ENCODE results near the gene PHPT1.
"Not testable (repeated sequence)": the region's sequence is repeated elsewhere in the genome, so short reads cannot be mapped to it uniquely, and the experiment has no call there.

The PHPT1 gene

DNA sequence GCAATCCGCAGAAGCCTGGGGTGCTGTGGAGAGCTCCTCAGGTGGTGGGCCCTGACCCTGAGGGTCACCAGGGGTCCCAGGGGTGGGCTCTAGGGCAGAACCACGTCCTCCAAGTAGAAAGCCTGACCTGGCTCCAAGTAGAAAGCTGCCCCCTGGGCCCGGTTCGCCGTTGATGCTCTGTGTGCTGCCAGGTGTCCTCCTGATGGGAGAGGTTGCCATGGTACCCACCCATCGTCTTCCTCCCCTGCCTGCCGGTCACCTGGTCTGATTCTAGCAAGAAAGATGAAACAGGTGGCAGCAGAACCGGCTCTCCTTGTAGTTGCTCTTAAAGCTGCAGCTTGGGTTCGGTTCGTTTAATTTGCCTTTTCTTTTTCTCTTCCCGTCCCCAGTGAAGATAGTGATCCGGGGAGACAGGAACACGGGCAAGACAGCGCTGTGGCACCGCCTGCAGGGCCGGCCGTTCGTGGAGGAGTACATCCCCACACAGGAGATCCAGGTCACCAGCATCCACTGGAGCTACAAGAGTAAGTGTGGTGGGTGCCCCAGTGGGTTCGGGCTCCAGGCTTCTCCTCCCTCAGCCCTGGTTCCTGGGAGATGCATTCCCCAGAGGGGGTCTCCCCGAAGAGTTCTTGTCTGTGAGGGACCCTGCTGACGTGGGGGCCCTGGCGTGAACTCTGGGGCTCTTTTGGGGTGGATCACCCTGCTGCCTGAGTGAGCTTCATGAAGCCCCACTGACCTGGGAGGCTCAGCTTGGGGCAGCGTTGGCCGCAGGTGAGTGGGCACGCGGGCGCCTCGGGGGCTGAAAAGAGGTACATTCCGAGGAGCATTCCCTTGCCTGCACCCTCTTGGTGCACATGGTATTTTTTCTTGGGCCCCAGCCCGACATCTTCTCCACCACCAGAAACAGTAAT, 25.8 kb upstream of the PHPT1 start:
- DNase-seq, result no peak

DNA sequence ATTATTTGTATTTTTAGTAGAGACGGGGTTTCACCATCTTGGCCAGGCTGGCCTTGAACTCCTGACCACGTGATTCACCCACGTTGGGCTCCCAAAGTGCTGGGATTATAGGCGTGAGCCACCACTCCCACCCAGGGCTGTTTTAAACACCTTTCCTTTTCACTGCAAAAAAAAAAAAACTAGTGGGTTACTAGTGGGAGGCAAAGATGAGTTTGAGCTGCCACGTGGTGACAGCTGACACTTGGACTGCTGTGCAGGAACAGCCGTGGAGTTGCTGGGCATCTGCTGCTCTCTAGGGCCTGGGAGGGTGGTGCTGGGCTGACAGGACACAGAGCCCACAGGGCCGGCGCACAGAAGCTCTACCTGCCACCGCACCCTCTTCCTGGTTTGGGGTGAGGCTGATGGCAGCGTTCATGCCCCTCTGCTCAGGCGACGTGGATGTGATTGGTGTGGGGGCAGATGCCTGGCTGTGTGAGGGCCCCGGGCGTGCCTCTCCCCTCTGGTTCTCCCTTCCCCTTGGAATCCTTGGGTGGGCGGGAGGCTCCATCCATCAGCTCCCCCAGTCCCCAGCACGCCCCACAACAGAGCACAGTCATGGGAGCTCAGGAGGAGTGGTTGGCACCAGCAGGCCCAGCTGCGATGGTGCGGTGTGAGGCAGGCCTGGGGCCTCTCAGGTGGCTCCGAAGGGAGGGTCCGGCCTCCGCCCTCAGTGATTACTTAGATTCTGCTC, 24.5 kb upstream of the PHPT1 start:
- no peak for DNase-seq

DNA sequence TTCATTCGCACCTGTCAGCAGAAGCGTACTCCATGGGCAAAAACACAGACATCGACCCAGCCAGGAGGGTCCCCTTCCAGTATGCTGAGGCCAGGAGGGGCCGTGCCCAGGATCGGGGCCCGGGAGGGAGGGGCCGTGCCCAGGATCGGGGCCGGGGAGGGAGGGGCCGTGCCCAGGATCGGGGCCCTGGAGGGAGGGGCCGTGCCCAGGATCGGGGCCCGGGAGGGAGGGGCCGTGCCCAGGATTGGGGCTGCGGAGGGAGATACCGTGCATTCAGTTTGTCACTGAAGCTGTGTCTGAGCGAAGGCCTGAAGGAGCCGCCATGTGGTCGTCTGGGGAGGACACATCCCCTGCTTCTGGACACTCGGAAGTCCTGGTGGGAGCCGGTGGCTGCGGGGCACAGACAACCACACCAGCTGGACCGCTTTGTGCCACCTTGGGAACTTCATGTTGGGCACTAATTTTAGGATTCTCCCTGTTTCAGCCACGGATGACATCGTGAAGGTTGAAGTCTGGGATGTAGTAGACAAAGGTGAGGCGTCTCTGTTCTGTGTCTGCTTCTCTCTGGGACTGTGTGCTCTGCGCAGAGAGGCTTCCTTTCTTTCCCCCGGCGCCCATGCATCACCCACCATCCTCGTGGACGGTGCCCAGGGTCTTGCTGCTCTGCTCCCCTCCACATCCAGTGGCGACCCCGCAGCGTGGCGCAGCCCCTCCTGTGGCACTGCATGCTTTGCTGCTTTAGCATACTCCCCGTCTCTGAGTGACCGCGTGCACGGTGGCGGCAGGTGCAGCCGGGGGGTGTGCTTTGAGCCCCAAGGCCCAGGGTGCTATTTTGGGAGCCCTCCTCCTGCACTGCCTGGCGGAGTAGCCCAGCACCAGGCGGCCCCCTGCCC, 23.7 kb upstream of the PHPT1 start:
- no peak for DNase-seq

DNA sequence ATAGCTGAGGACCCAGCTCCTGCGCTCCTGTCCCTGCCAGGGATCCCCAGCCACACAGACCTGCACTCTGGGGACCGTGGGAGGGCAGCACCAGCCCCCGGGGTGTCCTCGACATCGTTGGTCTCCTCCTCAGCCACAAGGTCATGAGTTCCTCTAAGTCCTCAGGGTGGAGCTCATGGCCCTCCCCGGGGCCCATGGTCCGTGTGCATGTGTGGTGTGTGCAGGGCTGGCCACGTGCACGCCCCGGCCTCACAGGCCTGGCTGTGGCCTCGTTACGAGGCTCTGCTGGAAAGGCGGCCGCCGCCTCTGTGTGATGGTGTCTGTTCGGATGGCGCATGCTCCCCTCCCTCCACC, 23.0 kb upstream of the PHPT1 start:
- DNase-seq, result no peak

DNA sequence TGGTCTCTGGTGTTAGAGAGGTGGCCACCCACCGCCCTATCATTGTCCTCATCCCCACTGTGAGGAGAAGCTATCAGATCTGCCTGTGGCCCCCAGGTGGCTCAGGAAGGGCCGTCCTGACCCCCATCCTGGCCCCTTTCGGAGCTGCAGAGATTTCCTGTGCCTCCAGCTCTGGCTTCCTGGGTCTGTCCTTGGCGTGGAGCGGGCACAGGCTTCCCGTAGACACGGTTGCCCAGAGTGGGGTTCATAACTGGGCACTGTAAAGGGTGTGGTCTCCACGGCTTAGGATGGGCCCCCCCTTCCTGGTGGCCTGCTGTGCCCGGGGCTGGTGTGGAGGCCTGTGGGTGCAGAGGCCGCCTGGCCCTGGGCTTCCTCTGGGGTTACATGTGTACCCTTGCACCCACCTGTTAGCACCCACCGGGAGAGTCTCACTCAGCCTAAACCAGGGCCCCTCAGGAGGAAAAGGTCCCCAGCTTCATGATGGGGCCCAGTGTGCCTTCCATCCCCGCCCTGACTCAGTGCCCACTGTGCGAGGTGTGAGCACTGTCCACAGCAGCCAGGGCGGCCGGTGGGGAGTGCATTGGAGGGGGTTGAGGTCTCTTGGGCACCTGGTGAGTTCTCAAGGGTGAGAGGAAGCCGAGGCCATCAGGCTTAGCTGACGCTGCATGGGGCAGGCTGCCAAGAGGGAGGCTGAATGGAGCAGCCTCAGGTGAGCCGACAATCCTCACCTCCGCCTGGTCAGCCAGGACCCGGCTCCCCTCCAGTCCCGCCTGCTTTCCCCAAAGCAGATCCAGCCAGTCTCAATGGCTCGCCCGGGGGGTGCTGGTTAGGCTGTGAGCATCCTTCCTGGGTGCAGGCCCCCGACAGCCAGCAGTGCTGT, 22.3 kb upstream of the PHPT1 start:
- no peak for DNase-seq

DNA sequence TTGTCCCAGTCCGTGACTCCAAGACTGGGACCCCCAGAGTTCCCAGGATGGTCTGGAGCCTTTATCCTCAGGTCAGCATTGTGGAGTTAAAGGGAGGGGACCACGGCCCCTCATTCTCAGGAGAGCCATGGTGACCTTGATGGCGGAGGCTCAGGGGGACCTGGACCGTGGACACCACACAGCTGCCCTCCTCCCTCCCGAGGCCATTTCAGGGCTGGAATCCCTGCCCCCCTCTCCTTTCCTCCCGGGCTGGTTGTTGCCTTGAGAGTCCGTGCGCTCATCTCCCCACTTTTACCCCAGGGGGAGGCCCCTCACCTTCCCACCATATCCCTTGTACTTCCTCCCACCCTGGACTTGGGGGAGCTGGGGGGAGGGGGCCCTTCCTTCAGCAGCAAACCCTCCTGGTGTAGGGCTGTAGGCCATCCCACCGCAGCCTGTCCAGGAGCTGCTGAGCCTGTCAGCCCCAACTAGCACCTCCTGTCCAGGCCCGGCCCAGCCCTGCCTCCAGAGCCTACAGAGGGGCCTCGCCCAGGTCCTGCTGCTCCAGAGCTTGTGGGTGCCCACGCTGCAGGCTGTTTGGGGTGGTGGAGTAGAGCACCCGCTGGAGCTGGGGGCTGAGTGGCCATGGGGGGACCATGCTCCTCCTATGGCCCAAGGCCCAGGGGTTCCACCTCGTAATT, 21.3 kb upstream of the PHPT1 start:
- no peak for DNase-seq

DNA sequence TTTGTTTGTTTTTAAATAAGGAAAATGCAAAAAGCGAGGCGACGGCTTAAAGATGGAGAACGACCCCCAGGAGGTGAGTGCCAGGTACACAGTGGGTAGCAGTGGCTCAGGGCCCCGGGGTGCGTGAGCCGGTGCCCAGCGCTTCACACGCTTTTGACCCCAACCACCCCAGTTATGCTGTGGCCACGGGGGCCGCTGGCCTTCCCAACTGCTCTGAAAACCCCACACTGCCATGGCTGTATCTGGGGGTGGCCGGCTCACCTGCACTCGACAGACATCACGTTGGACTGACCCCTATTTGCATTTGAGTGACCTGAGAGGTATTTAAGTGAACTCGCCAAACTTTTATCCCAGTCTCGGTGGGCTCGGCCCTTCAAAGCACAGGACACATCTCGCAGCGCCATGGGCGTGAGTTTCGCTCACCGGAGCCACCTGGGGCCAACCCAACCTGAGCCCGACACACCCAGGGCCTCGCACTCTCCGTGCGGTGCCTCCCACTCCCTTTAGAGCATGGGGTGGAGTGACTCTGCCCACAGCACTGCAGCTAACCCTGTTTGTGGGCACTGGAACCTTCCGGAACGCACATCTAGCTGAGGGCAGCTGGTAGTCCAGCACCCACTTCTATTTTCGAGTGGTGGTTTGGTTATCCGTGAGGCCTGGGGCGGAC, 20.6 kb upstream of the PHPT1 start:
- DNase-seq, result no peak

DNA sequence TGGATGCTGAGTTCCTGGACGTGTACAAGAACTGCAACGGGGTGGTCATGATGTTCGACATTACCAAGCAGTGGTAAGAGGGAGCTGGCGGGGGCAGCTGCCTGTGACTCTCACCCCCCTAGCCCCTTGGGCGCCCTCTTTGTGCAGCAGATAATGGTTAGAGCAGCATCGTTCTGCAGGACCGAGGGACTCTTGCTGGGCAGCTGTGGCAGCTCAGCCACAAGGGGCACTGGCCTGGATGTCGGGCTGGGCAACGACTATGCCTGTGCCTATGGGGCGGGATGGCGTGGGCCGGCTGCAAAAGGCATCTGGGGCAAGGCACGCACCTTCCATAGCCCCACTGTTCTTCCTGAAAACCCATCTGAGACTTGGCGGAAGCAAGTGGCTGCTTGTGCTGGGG, 19.8 kb upstream of the PHPT1 start:
- no peak for DNase-seq

DNA sequence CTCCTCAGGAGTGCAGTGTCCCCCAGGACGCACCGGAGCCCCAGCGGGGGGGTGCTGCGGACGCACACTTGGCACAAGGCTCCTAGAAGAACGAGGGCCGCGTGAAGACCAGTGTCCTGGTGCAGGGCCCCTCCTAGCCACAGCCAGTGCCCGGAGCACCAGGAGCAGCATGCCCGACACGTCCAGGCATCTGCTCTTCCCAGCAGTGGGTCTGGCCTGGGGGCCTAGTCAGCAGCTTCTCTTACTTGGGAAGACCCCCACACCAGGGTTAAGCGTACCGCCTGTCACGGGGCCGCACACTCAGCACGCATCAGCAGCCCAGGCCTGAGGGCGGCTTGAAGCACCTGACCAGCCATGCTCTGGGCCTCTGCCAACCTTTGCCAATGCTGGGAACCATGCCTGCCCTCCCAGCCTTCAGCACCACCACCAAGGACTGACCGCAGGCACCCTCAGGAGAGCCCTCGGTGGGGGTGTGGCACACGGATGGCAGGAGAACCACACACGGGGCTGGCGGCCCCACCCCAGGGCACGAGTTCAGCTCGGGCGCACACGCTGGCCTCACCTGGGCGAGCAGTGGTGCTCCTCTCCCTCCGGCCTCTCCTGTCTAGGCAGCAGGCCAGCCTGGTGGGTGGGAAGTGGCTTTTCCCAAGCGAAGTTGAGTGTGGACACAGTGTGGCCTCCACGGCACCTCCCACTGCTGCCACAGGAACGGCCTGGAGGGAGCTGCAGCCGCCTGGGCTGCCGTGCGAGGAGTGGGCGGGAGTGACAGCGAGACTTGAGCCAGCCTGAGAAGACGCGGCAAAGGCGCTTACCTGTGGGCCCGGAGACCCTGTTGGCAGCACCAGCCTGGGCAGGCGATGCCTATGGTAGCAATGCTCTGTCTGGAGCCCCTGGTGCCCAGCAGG, 19.0 kb upstream of the PHPT1 start:
- no peak for DNase-seq

DNA sequence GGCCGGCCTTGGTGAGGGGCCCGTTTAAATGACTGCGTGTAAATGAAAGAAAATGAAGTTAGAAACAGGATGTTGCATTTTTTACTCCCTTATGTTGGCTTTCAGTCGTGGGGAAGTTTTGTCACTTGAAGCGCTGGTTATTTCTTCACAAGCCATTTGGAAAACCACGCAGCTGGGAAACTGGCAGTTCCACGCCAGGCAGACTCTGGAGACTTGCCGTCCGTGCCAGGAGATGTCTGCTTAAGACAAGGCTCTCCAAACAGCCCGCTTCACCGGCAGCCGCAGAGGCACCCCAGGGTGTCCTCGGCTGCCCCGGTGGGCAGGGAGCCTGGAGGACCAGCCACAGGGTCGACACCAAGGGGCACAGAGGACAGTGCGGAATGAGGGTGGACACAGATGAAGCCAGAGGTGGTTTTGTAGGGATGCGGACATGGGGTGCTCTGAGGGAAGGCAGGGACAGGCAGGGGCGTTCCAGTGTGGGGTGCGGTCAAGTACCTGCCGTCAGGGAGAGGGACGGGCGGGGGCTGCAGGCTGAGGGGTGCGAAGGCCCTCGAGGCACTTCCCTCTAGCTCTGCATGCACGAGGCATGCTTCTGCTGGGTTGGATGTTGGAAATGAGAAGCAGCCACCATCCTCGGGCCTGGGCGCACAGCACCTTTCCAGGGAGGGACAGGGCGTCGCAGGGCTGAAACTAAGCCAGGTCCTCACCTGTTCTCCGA, 18.0 kb upstream of the PHPT1 start:
- no peak for DNase-seq

DNA sequence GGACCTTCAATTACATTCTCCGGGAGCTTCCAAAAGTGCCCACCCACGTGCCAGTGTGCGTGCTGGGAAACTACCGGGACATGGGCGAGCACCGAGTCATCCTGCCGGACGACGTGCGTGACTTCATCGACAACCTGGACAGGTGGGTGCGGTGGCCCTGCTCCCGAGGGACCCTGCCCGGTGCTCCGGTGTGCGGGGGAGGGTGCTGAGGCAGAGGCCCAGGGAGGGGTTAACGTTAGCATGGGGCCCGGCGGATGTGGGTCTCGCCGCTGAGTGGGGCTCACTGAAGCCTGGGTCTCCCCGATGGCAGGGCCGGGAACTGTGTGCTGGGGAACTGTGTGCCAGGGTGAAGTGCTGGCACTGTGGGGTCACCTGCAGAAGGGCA, 17.5 kb upstream of the PHPT1 start:
- no peak for DNase-seq

DNA sequence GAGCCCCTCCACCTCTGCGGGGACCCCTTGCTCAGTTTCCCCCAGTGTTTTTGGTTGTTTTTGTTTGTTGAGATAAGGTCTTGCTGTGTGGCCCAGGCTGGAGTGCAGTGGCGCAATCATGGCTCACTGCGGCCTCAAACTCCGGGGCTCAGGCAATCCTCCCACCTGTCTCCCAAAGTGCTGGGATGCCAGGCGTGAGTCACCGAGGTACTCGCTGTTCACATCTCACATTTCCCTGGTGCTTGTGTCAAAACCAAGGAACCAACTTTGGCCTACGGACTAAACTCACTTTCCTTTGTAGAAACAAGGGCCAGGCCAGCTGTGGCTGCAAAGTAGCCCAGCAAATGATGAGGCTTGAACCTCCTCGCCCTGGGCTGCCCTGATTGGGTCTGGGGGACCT, 16.6 kb upstream of the PHPT1 start:
- DNase-seq, result no peak

DNA sequence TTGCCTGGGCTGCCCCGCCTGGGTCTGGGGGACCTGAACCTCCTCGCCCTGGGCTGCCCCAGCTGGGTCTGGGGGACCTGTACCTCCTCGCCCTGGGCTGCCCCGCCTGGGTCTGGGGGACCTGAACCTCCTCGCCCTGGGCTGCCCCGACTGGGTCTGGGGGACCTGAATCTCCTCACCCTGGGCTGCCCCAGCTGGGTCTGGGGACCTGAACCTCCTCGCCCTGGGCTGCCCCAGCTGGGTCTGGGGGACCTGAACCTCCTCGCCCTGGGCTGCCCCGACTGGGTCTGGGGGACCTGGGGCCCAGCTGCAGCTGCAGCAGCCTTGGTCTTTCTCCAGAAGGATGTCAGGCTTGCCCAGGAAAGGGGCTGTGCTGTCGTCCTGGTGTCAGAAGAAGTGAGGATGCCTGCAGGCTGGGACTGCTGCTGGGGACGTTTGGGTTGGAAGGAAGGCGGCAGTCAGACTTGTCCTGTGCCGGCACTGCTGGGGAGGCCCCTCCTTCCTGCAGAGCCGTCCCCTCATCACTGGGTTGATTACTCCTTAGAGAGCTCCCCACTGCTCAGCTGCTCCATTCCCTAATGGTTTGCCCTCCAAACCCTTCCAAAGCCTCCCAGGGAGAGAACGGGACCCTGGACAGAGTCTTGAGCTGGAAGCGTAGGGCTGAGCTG, 15.7 kb upstream of the PHPT1 start:
- not testable (repeated sequence) for DNase-seq

DNA sequence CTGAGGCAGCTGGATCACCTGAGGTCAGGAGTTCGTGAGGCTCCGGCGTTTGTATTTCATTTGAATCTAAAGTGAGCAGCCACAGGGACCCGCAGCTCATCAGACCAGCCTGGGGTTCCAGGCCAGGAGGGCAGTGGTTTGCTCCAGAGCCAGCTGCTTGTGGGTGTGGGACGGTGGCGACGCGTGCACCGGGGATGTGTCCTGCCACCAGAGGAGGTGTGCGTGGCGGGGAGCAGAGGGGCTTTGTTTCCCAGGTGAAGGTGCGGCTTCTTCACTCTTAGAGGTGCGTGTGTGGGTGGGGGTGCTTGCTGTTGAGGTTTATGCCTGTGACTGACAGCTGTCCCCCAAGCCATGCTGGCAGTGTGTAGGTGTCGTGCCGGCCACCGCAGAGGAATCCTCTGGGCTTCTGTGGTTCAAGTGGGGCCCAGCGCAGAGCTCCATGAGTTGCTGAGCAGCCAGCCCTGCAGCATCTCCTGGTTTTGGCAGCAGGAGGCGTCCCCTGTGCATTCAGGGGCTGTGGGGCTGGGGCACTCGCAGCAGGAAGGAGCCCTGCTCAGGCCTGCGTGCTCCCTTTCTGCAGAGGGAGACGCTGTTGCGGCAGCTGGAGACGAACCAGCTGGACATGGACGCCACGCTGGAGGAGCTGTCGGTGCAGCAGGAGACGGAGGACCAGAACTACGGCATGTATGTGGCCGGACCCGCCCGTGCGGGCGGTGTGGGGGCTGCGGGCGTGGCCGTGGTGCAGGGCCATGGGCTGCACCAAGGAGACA, 13.9 kb upstream of the PHPT1 start:
- DNase-seq, result no peak

DNA sequence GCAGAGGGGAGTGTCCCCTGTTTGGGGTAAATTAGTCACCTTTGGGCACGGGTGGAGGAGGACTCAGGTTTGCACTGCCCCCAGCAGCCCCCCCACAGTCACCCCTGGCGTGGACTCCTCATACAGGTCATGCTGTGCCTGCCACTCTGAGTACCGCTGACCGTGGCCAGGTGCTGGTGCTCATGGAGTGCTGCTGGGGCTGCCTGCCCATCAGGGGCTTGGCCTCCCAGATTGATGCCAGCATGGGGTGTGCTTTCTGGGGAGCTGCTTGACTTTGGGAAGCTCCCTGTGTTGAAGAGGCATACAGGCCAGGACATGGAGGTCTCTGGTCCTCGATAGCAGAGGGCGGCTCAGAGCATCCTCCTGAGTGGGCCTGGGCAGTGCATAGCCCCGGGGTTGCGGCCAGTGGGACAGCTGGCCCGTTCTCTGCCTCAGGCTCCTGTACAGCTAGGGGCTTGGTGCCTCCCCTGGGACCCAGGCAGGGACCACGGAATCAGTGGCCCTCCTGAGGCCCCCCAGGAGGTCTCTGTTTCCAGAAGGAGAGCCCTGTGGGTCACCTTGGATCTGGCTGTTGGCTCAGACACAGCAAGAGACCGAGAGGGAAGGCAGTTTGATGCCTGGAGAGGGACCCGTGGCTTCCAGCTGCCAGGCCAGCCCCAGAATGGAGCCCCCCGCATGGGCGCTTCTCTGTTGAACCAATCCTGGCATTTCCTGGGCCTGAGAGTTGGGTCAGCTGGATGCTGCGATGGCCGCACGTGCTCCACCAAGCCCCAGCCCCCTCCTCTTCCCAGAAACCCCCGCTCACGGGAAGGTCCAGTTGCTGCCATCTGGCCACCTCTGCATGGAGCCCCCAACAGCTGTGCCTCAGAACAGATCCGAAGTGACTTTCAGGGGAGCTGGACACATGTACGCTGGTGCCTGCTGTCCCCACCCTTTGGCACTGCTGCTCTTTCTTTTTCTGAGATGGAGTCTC, 13.0 kb upstream of the PHPT1 start:
- DNase-seq, result no peak

DNA sequence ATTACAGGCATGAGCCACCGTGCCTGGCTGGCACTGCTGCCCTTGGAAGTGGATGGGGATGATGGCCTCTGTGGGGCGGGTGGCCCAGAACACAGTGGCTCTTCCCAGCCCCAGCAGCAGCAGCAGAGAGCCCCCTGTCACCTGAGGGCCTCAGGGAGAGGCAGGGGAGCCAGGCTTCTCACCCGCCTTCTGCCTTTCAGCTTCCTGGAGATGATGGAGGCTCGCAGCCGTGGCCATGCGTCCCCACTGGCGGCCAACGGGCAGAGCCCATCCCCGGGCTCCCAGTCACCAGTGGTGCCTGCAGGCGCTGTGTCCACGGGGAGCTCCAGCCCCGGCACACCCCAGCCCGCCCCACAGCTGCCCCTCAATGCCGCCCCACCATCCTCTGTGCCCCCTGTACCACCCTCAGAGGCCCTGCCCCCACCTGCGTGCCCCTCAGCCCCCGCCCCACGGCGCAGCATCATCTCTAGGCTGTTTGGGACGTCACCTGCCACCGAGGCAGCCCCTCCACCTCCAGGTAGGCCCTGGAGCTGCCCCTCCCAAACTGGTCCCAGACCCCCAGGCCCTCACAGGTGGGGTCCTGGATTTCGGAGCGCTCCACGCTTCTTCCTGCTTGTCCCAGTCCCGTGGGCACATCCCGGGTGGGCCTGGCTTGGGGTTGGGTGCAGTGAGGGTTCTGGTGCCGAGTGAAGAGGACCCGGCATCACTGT, 11.9 kb upstream of the PHPT1 start:
- DNase-seq, result no peak
